Activated CD4-positive, alpha-beta T cell treated with anti-CD3 and anti-CD28 coated beads, Interleukin-2, Interleukin-6, amounts not matched to agents 100 ng/mL and 50 ng/mL, durations not matched to agents 16 hours and 8 hours (primary cell): Measurements from ENCODE around the gene SKOR2.
A peak's percentile ranks its signal among the peaks of the same experiment; 100 is the strongest.

Experiments
- DNase-seq: peaks from one replicate; pipeline ENCODE4 v3.0.0-alpha.2; 2020

The SKOR2 gene, protein sequence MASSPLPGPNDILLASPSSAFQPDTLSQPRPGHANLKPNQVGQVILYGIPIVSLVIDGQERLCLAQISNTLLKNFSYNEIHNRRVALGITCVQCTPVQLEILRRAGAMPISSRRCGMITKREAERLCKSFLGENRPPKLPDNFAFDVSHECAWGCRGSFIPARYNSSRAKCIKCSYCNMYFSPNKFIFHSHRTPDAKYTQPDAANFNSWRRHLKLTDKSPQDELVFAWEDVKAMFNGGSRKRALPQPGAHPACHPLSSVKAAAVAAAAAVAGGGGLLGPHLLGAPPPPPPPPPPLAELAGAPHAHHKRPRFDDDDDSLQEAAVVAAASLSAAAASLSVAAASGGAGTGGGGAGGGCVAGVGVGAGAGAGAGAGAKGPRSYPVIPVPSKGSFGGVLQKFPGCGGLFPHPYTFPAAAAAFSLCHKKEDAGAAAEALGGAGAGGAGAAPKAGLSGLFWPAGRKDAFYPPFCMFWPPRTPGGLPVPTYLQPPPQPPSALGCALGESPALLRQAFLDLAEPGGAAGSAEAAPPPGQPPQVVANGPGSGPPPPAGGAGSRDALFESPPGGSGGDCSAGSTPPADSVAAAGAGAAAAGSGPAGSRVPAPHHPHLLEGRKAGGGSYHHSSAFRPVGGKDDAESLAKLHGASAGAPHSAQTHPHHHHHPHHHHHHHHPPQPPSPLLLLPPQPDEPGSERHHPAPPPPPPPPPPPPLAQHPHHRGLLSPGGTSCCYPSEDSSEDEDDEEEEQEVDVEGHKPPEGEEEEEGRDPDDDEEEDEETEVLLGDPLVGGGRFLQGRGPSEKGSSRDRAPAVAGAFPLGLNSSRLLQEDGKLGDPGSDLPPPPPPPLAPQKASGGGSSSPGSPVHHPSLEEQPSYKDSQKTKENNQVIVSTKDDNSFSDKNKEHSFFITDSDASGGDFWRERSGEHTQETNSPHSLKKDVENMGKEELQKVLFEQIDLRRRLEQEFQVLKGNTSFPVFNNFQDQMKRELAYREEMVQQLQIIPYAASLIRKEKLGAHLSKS

DNA sequence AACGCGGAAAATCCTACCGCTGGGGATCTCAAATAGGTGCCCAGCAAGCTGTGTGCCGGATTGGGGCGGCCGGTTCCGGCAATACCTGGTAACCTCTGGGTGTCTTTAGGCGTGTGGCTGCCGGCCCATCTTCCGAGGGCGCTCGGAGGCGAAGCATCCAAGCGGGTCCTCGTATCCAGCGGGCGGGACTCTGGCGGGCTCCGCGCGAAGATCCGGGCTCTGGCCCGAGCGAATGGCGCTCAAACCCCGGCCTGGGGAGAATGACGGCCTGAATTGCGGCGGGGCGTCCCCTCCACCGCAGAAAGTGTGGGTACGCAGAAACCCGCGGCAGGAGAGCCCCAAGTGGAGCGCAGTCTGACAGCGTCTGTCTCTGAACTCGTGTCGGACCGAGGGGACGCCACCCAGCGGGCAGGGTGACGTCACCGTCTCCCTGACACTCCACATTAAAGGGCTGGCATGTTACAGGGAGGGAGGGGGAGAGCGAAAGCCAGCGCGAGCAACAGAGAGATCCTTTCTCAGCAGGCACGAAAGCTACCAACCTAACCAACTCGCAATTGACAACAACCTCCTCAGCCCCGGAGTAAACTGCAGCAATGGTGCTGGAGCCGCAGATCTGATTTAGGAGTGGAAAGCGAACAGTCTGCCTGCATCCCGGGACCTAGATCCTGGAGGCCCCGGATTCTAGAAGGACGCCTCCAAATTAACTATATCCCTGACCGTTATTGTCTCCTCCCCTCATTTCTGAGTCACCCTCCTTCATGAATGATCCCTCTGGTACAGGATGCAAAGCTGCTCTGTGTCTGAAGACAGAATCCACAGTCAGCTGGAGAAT lies at the start of gene SKOR2:
SKOR2 (minus strand) TSS at position 372 of the 832 bp plus-strand sequence. CDS start 2,477 bp downstream, outside the sequence.
- DNase-seq, result no peak

- DNase-seq, result no peak
Measured at GRCh38 chr18:47296462-47296861, 45.0 kb upstream of the SKOR2 start.

DNA sequence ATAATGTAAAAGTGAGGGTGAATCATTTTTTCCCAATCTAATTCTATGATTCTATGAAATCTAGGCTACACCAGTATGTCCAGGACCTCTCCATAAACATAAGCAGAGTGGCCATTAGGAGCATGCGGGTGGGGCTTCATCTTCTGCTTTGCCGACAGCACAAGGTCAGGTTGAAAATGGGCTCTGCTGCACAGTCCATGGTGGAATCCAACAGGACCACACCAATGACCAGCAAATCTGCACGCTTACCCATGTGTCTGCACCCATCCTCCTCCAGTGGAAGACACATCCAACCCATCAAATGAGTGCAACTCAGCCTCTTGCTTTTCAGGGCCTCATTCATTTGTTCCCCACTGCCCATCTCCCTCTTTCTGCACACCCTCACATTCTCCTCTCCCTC lies 43.3 kb upstream of the SKOR2 start:
- no peak for DNase-seq

GRCh38 chr18:47288741-47289140 lies 37.3 kb upstream of the SKOR2 start:
- no peak for DNase-seq

DNA sequence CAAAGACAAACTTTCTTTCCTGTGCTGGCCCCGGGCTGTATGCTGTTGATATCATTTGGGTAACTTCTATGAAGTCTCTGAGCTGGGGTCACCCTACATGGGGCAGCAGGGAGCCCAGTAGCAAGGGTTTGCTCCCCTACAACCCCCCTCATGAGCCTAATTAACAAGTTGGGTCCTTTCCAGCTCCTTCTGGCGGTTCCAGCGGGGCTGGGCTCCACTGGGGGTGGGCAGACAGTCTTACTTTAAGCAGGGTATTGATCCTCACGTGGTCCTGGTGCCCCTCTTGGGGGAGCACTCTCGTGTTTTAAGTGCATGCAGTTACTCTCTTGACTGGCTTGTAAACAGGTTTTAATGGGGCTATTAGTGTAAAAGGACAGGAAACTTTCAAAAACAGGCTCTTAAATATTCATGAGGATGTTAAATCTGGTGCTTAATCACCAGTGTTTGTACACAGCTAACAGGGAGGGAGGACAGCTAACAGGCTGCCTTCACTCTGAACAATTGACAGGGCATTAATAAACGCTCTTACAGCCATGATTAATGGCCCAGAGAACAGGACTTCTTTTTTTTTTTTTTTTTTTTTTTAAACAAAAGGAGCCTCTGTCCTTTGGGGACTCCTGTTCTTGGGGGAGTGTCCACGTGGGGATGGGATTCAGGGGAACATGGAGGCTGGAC lies 36.6 kb upstream of the SKOR2 start:
- no peak for DNase-seq

DNA sequence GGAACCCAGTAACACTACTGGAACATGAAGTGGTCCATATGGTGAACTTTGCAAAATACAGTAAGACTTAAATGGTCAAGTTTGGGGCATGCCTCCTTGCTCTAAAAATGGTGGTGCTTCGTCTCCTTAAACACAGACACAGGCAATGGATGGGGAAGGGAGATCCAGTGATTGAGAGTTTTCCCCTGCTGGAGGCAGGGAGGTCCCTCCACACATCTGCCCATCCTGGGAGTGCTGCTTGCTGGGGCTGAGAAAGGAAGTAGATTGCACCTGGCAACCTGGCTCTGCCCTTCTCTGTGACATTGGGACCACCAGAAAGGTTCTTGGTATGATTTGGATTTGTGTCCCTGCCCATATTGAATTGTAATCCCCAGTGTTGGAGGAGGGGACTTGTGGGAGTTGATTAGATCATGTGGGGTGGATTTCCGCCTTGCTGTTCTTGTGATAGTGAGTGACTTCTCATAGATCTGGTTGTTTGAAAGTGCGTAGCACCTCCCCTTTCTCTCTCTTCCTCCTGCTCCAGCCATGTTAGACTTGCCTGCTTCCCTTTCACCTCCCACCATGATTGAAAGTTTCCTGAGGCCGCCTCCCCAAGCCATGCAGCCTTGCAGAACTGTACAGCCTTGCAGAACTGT lies 35.4 kb upstream of the SKOR2 start:
- no peak for DNase-seq

DNA sequence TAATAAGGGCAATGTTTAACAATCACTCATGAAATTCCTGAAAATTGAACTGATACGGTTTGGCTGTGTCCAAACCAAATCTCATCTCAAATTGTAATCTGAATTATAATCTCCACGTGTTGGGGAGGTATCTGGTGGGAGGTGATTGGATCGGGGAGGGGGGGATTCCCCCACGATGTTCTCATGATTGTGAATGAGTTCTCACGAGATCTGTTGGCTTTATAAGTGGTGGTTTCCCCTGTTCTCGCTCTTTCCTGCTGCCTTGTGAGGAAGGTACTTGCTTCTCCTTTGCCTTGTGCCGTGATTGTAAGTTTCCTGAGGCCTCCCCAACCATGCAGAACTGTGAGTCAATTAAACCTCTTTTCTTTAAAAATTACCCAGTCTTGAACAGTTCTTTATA lies 34.0 kb upstream of the SKOR2 start:
- DNase-seq, result no peak

DNA sequence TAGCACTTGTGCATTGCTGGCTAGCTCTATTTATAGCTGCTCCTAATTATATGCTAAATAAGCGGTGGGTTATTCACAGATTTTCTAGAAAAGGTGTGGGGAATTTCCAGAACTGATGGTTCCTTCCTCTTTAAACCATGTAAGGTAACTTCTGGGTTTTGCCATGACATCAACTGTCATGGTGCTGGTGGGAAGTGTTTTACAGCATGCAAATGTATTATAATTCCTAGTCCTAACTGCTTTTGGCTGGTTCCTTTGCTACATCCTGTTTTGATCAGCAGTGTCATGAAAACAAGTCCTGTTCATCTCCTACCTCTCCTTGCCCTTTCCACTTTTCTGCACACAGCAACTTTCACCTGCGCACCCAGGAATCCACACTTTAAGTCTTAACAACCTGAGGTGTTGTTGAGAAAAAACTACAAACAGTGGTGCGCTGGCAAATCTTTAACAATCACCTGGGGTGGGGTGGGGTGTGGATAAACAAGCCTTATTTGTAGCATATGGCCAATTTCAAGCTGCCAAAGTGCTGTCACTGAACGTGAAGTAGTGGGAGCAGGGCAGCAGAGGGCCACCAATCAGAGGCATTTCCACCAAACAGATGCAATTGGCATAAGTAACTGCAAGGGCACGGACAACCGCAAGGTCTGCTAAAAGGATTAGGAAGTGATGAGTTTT lies 33.4 kb upstream of the SKOR2 start:
- no peak for DNase-seq

- peak; percentile 31 for DNase-seq
Measured at GRCh38 chr18:47283476-47283875, 32.0 kb upstream of the SKOR2 start.

- DNase-seq, result no peak
Measured at GRCh38 chr18:47280121-47280520, 28.7 kb upstream of the SKOR2 start.

DNA sequence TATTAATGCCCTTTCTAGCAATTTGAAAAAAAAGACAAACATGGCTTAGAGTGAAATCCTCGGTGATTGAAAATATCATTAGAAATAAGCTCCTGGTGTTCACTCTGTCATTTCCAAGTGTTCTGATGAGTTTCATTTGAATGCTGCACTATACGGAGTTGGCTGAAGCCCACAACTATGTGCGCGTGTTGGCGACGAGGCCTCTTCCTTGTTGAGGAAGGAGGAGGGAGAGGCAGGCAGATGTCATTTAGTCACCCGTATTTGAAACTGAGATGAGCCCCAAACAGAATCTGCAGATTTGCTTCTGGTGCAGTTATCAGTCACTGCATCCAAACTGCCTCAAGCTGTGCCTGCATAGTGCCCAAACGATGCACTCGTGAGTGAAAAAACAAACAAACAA lies 23.5 kb upstream of the SKOR2 start:
- DNase-seq, result no peak

GRCh38 chr18:47265197-47265596 lies 13.7 kb upstream of the SKOR2 start:
- DNase-seq, result no peak

GRCh38 chr18:47264308-47264700 lies 12.8 kb upstream of the SKOR2 start:
- no peak for DNase-seq

DNA sequence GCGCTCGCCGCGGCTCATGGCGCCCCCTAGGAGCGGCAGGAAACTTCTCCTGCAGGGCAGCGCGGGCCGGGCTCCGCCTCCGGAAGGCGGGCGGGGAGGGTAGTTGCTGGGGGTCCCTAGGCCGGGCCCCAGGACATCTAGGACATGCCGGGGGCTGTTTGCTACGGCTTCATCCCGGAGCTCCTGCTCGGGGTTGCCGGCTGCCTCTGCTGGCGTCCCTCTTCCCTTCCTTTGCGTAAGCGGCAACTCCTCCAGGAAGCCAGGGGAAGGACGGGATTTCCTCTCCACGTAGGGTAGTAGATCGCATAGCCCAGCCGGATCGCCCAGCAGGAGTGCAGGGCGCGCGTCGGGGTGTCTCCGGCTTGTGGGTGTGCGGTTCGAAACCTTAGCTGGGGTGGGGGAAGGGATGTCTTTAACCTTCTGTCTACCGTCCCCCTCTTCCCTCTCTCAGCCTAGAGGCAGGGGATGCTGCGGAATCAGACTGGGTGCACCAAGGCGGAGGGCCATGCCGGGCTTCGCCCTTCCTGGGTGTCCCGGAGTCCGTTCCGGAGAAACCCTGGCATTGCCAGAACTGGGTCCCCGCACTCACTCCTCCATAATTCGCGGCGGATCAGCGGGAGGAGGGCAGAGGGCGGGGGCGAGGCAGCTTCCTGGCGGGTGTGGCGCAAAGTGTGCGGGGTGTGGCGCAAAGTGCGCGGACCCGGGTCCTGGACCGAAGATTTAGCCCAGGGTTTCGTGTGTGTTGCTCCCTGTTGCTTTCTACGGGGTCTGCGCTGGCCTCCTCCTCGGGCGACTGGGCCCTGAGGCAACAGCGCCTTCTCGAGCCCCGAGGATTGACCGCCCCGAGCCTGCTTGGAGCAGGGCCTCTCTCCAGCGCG lies 12.2 kb upstream of the SKOR2 start:
- no peak for DNase-seq

DNA sequence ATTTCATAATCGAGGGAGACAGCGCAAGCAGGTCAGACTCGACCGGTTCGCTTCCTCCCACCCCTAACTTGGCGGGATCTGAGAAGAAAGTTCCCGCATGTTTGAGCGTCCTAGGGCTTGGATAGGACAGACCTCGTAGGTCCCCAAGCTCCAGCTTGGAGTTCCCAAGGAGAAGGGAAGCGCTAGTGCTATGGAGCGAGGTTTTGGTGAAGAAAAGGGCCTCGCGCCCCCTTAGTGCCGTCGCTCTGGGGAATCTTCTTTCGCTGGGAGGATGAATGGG lies 11.6 kb upstream of the SKOR2 start:
- no peak for DNase-seq

- DNase-seq, result no peak
Measured at GRCh38 chr18:47262301-47263149, 11.1 kb upstream of the SKOR2 start.

DNA sequence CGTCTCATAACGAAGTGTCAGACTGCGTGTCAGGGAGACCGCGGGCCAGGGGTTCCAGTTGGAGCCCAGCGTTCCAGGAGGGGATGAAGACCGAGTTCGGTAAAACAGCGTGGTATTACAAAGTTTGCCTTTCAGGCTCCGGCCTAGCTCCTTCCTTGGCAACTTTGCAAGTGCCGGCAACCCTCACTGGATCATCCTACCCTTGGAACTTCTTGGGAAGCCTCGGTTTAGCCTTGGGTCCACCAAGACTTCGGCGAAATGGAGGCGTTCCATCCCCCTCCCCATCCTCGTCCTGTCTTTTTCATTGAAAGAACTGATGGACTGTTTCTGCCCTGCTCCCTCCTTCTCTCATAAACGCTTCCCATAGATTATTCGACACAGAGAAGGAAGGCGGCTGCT lies 10.4 kb upstream of the SKOR2 start:
- no peak for DNase-seq

DNA sequence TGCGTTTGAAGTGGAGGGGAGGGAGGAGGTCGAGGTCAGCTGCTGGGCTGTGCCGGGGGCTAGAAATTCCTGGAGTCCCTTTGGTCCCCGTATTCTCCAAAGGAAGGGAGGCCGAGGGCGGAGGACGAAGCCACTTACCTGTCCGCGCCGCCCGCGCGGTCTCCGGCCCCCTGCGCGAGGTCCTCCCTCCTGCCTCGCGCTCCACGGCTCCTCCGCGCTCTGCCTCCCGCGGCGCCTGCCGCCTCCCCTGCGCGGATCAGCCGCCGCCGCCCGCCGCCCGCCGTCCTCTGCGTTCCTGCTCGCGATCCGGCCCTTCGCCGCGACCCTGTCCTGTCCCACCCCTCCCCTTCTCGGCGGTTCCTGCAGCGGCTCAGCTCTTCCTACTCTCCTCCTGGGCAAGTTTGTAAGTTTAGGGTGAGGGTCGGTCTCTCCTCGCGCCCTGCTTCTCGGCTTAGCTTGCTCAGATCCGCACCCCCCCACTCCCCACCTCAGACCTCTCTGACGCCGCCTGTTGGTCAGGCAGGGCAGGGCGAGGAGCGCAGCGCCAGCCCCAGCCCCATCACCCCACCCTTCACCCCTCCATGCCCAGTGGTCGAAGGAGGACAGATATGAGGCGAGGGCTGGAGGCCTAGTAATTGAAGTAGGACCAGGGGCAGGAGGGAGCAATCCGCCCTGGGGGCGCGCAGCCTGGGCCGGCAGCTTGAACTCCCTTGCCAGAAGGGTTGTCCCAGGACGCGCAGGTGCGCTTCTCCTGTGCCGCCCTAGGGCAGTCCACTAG lies 9.7 kb upstream of the SKOR2 start:
- no peak for DNase-seq
